T-helper 2 cell treated with Interferon-gamma antibody and Interleukin-4, amounts not matched to agents 100 ng/mL and 5 ng/mL, for 36 hours (primary cell): Measurements from ENCODE around the gene KLF7. TPM values are rescaled to one million over a fixed set of nuclear protein-coding genes. Genes with fewer than 3 reads are reported as not detected.

ENCODE experiments used
- intact Hi-C: fragments of 100-400 bp; cut with micrococcal nuclease; formaldehyde crosslinking; loops from one replicate; pipeline ENCODE4 v1.15.1; 2023
- total RNA-seq: library from RNA; stranded (reverse); gene quantifications from 2 replicates; pipeline ENCODE4 v1.2.3, GENCODE V29; 2022

Gene KLF7
- total RNA-seq, 1 donor from 2014 or later: 21.8 TPM

DNA sequence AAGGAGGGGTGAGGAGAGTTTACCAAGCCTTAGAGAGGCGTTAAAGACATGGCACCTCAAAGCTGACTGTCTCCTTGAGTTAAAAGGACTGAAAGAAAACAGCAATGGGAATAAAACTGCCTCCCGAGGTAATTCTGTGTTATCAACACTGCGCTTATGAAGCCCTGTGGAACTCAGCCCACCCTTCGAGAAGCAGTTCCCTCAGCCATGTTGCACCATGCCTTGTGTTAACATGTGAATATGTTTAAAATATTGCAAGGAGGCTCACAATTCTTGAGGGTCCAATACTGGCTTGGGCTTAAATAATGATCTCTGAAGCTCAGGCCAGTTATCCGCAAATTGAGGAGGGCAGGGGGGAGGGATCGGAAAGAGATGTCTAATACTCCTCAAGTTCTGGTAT, 14.7 kb downstream of the KLF7 start:
- intact Hi-C loops: no loop called here

DNA sequence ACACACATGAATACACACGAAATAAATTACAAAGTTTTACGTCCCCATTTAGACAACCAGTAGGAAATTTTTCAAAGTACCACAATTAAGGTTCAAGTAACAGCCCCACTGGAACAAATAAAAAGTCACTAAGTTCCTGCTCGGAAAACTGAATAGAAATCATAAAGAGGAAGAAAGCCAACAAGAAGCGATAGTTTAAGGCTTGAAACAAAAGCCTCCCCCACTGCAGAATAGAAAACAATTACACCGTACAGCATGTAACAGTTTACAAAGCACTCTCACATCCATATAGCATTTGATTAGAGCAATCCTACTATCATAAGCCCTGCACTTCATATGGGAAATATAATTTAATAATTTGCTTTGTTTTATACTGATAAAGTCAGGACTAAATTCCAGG, 15.5 kb downstream of the KLF7 start:
- intact Hi-C loops: no loop called here

DNA sequence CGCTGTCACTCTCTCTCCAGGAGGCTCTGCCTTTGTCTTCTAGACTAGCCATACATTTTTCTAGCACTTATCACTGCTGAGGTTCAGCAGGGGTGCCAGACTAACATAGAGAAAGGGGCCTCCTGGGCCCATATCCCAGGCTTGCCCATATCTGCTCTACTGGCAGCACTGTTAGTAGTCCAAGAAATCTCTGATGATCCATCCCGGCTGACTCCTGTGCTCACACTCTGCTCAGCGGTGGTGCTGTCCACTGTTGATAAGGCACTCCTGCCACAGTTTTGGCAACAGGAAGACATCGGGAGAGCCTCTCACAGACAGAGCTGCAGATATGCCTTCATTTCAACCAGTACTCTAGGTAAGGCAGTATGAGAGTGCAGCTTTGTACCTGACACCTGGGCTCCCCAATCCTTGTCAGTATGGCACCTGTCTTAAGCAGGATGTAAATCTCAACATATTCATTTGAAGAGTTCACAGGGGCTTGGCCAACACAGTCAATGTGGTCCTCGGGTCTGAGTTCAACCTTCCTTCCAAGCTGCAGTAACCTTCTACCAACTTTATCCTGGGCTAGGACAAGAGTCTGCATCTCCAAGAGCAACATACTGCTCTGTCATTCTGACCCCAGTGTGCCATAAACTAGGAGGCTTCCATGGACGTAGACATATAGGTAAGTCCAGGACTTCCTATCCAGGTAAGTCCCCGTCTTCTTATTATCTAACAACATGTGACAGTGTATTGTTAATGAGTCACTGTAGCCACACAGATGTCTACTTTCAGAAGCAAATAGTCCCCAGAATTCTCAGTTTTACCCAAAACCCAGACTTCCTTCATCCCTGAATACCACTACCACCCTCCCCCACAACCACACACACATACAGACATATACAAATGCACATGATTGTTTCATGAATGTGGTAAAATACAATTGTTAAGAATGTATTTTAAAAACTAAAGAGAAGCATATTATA, 16.2 kb downstream of the KLF7 start:
- intact Hi-C loops: no loop called here

DNA sequence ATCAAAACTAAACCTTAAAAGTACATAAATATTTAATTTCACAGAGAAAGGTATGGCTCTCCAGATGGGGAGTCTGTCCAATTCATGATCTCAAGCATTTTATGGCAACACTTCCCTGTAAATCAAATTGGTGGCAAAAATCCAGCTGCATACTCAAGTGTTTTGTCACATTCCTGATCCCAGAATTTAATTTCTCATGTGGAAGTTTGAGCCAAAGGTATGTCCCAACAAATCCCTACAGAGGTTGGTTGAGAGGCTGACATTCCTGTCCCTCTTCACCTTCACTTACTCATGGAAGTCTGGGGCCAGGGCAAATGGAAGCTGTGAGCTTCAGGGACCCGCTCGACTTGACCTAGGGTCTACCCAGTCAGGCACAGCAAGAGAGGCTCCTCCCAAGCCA, 17.7 kb downstream of the KLF7 start:
- intact Hi-C loops: no loop called here

DNA sequence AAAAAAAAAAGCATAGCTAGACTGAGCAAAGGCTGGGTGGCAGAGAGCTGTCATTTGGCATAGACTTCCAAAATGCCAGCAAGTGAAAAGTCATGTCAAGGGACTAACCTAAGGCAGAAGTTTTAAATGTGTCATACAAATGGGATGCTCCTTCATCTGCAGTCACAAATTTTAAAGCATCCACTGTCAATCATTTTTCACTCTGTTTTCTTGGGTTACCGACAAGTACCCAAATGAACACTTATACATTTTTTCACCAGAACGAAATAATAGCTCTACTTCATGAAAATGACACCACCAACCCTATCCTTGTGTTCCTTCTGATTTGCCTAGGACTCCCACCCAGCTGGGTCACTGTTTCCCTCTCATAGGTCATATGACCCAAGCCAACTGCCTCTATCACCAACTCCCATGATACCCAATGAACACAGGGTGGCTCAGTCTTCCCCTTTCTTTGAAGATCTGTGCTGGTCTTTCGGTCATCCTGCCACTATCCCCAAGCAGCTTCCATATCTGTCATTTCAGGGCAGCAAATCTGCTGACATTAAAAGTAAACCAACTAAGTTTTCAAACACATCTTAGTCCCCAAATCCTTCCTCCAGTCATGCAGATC, 21.5 kb downstream of the KLF7 start:
- intact Hi-C loops: no loop called here

DNA sequence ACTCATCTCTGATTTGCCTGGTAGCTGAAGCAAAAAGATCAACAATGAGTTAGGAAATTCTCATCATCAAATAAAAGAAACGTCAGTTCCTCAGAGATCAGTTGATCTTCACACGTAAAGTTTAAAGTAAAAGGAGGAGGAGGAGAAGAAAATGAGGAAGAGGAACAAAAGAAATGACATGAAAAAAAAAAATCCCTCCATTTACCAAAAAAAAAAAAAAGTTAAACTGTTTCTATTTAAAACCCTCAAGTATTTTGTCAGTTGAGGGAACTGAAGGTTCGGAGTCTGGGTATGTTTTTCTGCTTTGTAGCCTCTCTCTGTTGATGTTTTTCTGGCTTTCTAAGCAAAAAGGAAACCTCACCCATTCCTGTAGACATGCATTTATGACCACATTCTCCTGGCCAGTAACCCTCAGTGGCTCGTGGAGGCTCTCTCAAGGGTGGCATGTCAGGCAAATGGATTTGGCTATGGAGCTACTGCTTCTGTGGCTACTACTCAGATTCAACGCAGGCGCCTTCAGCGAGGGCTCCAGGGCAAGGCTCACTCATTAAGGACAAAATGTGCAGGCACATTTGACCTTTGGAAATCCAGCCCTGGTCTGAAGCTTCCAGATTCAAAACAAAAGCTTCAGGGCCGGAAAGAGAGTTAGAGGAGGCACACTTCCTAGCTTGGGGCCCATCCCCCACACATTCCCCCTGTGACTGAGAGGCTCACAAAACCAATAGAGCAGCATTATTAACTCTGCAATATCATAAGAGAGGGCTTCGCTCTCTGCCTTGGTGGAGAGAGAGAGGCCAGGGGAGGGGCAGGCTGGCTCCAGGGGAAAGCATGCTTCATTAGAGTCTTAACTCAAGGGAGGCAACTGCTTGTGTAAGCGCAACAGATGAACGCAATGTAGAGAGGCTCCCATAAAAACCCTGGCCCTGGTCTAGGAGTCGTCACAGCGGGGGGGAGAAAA, 22.3 kb downstream of the KLF7 start:
- intact Hi-C loops: loop anchor here (1.0 to 2.0 kb wide), 3 partner anchors 23 to 385 kb away; partner anchors contain the start of gene CREB1

DNA sequence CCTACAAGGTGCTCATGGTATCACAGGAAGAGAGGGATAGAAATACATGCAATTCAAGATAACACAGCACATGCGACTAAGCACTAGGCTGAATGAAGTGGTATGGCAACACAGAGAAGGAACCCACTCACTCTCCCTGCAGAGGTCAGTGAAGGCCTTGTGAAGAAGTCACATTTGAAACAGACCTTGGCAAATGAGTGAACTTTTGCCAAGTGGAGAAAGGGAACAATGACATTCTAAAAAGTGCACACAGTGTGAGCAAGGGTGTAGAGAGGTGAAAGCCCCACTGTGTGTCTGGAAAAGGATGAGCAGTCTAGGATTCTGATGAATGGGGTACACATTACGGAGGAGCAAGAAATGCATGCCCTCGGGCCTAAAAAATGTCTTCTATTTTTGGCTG, 23.3 kb downstream of the KLF7 start:
- intact Hi-C loops: loop anchor here (2.0 kb wide), 2 partner anchors 330 to 386 kb away; partner anchors contain the start of gene CREB1

DNA sequence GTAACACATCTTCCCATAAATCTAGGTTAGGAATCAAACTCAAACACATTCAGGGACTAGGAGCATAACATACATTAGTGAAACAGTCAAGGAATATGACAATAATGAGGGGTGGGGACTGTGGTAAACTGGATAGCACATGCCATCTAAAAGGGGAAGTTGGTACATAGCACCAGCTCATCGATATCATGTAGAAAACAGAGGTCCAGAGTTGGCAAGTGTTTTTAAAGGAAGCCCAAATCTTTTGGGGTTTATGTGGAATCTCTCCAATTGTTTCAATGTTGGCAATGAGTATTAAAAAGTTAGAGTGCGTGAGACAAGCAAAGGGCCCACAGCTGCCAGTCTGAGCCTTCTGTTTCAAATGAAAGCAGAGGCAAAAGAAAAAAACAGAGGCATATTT, 24.4 kb downstream of the KLF7 start:
- intact Hi-C loops: no loop called here

DNA sequence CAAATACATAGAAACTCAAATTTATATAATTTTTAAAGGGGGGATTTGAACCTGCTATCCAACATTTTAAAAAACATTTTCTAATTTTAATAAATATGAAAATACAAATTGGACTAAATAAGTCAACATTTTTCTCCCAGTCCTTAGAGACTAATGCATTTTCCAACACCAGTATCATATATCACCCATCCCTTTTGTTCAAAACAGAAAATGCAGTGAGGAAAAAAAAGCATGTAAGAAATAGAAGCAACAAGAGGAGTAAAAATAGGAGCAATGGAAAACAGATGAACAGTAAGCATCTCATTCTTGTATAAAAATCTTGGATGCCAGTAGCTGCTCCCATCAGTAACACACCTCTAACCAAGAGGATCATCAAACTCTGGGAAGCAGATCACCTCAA, 25.5 kb downstream of the KLF7 start:
- intact Hi-C loops: no loop called here

DNA sequence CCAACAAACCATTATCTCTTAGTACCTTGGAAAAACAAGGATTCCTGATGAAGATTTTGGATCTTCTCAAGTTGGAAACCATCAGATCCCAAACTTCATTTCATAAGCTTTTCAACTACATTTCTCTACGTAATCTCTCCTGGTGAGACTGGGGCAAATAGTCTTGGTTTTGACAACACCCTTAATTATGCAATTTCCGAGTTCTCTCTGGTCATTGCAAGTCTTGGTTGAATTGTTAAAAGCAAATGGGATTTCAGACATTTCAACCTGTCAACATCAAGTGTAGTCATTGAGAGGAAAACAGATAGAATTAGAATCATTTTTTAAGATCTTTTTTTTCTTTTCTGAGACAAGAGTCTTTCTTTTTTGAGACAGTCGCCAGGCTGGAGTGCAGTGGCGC, 26.2 kb downstream of the KLF7 start:
- intact Hi-C loops: no loop called here

DNA sequence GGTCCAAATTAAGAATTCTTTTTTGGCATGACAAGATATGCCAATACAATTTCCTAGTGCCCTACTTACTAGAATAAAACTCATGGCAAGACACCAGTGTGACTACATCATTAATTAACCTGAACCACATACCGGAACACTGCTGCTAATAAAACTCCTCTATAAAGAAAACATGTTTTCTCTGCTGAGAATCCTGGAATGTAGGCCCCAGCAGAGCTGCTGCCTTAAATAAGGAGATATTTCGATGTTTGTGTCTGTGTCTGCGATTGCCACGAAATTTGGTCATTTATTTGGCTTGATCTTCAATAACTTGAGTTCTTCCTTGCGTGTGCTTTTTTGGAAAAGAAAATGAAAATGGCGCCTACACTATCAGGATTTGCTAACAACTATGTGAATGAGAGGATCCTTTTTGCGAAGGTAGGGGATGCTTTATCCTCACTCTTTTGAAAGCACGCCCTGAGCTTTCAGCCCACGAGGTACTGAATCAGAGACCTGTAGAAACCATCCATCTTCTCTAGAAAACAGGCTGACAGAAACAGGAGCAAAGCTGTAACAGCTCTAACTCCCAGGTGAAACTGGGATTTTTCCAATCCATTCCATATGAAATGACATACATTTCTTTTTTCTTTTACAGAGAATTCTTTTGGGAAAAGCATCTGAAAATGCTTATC, 27.0 kb downstream of the KLF7 start:
- intact Hi-C loops: no loop called here

DNA sequence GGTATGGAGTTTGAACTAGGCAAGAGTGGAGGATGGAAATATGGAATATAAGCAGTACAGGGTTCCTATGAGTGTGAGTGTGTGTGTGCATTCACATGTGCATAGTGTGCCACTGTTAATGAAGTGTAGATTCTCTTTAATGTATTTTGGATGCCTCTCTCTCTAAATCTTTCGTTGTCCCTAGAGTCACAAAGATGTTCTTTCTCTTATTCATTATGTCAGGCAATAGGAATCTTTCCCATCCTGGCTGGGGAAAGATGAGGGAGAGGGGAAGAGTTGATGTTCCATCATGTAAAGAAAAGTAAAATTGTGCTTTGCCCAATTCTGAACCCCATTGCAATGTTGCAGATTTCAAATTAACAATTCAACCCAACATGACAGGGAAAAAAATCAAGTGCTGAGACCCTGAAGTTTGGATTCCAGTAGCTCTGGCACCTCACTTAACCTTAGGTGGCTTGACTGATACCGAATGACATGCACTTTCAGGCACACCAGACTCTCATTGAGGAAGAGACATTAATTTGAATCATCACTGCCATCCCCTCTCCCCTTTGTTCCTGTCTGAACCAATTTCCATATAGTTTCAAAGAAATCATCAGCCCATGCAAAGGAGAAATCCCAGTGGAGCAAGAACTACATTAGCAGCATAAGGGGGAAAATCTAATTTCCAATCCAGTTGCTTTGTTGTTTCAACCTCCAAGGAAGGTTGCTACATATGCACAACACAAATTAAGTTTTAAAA, 28.0 kb downstream of the KLF7 start:
- intact Hi-C loops: no loop called here

DNA sequence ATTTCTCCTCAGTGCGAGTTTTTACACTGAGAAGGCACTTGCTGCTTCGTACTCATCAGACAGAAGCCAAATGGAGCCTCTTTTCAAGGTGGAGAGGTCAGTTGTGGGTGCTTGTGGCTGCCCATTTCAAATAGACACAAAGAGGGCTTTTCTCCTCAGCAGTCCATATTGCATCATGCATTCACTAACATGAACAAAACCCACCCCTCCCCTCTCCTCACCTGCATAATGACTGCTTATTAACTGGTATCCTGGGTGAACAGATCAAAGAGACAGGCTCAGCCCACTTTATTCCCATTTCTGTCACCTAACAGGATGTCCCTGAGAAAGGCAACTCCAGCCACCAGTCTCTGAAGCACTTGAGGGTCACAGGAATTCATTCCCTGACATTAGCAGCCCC, 28.9 kb downstream of the KLF7 start:
- intact Hi-C loops: no loop called here

DNA sequence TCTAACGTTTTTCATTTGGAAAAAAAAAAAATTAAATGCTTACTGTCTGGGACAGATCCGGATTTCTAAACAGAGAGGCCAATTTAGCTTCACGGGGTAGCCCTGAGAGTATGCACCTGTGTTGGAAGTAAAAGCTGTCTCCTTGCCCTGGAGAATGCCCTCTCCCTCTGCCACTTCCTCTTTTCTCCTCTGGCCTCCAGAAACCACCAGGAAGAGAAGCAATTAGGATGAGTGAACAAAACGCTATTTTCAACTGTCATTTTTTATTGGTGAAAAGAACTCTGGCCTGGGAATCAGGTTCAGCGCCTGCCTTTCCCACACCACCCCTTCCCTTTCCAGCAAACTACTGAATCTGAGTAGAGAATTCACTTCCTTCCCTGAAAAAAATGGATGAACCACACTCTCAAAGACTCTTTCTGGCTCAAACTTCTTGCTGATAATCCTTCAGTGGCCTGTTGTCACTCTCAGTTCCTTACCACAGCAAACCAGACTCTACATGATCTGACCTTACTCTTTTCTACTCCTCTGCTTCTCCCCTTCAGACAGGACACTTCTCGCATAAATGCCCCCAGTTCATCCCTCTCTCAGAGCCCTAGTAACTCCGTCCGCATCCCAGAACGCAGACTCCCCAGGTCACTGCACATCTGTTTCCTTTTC, 29.8 kb downstream of the KLF7 start:
- intact Hi-C loops: no loop called here

DNA sequence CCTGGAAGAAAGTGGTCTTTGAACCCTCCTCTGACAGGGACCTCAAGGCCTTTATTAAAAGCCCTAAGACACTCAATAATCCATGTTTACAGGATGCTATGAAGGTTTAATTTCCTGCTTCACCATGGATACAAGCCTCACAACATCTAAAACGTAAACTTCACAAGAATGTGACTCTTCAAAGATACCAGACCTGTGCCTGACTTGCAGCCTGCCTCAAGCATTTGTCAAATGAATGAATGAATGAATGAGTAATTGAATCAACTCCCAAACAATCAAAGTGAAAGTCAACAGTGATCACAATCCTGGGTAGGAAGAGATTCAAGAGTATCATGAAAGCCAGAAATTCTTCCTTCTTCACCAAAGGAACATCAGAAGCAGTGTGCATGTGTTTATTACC, 30.4 kb downstream of the KLF7 start:
- intact Hi-C loops: no loop called here

DNA sequence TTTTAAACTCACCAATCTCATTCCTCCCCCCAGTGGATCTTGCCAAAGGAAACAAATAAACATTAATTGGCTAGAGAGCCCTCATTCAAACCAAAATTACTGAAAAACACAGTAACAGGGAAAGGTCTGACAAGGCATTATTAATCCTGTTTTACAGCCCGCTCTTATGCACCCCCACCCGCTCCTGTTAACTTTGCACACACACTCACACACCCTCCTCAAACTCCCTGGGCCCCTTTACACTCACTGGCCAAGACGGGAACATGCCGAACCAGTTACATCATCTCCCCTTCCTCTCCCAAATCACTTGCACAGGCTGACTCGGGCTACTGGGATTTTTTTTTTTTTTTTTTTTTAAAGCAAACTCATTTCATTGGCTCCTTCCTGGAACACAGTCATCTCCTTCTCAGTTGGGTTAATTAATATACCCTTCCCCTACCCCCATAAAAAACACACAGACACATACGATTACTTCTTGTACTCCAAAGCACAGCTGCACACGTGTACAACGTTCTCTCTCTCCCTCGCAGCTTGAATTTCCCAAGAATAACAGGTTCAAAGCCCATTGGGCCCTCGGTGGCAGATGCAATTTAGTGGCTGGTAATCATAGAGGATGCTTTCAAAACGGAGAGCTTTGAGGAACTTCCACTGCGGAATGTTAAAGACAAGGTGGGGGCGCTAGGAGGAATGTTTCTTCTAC, 31.8 kb downstream of the KLF7 start:
- intact Hi-C loops: no loop called here

DNA sequence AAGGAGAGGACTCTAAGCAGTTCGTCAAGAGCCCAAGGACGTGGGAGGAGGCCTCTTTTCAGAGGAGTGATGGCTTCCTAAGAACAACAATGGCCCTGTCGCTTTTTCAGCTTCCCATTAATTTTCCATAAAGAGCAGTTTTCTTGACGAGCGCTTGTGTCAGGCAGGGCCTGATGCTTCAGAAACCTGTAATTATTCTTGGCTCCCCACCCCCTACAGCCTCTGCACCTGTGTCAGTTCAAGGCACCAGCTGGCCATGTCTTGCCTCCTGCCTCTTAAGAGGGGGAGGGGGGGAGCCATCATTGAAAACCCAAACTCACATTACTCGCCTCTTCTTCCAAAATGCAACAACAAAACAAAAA, 32.3 kb downstream of the KLF7 start:
- intact Hi-C loops: no loop called here

DNA sequence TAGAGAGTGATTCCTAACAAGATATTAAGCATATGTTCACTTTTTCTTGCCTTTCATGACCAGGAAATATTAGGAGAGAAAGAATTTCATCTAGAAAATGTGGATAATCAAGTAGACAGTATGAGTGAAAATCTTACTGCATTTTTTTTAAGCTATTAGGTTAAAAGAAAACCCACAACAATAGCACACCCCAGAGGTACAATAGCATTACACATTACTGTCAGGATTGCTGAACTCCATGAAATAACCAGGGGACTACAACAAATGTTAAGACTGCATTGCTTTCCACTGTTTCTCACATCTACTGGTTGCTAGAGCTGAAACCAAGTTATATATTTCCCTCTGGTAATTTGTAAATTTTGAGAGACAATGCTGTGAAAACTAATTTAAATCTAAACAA, 33.7 kb downstream of the KLF7 start:
- intact Hi-C loops: no loop called here

DNA sequence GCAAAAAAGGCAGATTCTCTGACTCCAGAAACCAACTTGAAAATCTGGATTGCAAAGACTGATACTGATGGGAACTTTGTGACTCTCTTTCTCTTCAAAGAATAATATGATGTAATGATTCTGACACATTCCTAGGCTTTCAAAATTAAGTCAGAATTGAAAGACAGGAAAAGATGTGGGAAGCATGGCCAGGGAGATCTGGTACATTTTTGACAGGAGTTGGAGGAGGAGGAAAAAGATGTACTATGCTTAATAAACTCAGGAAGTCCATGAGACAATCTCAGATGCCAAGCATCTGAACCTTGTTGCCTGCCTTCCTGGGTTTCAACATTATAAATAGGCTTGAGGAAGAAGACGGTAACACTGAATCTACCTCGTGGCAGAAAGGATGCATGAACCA, 34.2 kb downstream of the KLF7 start:
- intact Hi-C loops: no loop called here
